Measurements from ENCODE around the gene UBP1.

- TF ChIP-seq FOXM1 (IDR thresholded peaks at IDR 0.05; ENCODE audit: borderline replicate concordance) (no peak), FOXA1 (IDR thresholded peaks at IDR 0.05) (no peak), ZNF384 (IDR thresholded peaks at IDR 0.05) (no peak), SUZ12 (IDR thresholded peaks at IDR 0.05) (no peak), HDGF (IDR thresholded peaks at IDR 0.05; ENCODE audit: borderline replicate concordance) (no peak), SP1 (IDR thresholded peaks at IDR 0.05) (no peak), L3MBTL2 (conservative IDR thresholded peaks at IDR 0.05) (no peak), TARDBP (IDR thresholded peaks at IDR 0.05) (no peak), FOXK2 (IDR thresholded peaks at IDR 0.05) (no peak), BHLHE40 (IDR thresholded peaks at IDR 0.05; ENCODE audit: borderline replicate concordance) (no peak), NFRKB (IDR thresholded peaks at IDR 0.05) (no peak), ELF4 (IDR thresholded peaks at IDR 0.05) (no peak), ARNT (IDR thresholded peaks at IDR 0.05) (no peak), PKNOX1 (IDR thresholded peaks at IDR 0.05) (no peak)
Measured at GRCh38 chr3:33373082-33373437, 67.1 kb downstream of the UBP1 start.

Measured in HEK293T (cell line).